ENCODE results near the gene NF1.
"Not testable (repeated sequence)": the region's sequence is repeated elsewhere in the genome, so short reads cannot be mapped to it uniquely, and the experiment has no call there.

Gene NF1

GRCh38 chr17:31254654-31255053, 159.9 kb downstream of the NF1 start:
- DNase-seq (ENCODE audit: low spot score) = no peak

- DNase-seq (ENCODE audit: low spot score) = no peak
Measured at GRCh38 chr17:31256936-31257335, 162.2 kb downstream of the NF1 start.

DNA sequence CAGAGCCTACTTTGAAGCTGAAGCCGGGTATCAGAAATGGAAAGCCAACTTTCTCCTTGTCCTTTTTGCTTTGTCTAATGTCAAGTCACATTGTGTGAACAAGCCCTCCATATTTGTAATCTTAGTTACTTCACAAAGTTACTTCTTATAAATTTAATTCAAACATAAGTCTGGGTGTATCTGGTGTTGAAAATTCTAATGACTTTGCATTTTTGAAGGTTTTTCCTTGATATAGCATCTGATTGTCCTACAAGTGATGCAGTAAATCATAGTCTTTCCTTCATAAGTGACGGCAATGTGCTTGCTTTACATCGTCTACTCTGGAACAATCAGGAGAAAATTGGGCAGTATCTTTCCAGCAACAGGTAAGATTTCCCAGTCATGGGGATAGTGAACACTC, 165.4 kb downstream of the NF1 start:
- DNase-seq (ENCODE audit: low spot score) = no peak

DNA sequence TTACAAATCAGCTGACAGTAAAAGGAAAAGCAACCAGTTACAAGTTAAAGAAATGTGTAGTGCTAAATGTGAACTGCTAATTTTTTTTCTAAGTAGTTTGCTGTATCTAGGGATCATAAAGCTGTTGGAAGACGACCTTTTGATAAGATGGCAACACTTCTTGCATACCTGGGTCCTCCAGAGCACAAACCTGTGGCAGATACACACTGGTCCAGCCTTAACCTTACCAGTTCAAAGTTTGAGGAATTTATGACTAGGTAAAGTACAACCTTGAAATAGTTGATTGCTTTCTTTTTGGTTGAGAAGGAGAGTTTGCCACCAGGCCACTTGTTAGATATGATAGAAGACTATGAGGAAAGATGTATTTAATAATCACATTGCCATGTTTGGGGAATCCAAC, 166.8 kb downstream of the NF1 start:
- no peak for DNase-seq (ENCODE audit: low spot score)

- DNase-seq (ENCODE audit: low spot score) = not testable (repeated sequence)
Measured at GRCh38 chr17:31262923-31263322, 168.1 kb downstream of the NF1 start.

DNA sequence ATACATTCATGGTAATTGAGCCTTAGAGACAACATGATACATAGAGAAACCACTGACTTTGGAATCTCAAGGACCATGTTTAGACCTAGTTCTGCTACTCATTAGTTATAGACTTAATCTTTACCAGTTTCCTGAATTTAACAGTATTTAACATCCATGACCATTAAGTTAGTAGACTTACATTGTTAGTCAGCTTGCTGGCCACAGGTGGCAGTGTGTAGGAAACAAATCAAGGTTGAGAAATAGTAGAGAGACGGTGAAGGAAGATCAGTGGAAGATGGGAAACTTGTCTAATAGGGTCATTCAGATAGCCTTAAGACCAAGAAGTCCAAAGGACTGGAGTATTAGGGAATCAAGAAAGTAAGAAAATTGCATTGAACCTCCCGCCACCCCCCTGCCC, 171.3 kb downstream of the NF1 start:
- no peak for DNase-seq (ENCODE audit: low spot score)

DNA sequence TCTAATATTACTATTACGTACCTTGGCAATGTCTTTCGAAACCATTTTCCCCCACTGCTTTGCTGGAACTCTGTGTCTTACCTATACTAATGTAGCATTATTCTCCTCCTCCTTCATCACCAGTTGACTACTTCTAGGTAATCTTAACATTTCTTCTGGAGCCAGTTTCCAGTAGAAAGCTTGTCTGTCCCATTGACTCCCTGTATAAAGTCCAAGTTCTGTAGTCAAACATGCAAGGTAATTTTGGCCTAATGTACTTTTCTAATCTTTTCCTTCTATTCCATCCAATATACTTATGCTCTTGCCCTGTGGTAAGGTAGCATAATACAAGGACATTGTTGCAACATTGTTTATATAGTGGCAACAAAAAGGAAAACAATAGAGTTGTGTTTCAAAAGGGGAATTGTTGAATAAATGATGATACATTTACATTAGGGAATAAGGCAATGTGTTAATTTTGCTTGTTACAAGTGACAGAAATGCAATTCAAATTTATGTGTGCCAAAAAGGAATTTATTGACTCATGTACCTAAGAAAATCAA, 174.3 kb downstream of the NF1 start:
- no peak for DNase-seq (ENCODE audit: low spot score)

- no peak for DNase-seq (ENCODE audit: low spot score)
Measured at GRCh38 chr17:31269578-31269983, 174.8 kb downstream of the NF1 start.

- DNase-seq (ENCODE audit: low spot score) = no peak
Measured at GRCh38 chr17:31272236-31272635, 177.5 kb downstream of the NF1 start.

GRCh38 chr17:31272803-31273202, 178.0 kb downstream of the NF1 start:
- no peak for DNase-seq (ENCODE audit: low spot score)

DNA sequence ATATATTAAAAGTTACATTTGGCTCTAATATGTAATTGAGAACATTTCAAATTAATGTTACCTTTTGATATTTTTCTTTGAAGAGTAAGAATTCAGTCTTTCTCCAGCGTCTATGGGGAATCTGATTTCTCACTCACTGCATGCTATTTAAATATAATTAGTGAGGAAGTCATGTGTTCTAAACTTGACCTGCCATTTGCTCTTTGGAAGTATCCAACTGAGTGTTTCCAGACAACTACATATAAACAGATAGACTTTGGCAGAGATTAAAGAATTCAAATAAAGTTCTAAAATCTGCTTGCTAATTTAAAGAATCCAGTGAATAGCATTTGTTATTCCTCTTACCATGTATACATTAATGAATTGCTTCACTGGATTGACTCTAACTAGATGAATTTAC, 178.7 kb downstream of the NF1 start:
- no peak for DNase-seq (ENCODE audit: low spot score)

DNA sequence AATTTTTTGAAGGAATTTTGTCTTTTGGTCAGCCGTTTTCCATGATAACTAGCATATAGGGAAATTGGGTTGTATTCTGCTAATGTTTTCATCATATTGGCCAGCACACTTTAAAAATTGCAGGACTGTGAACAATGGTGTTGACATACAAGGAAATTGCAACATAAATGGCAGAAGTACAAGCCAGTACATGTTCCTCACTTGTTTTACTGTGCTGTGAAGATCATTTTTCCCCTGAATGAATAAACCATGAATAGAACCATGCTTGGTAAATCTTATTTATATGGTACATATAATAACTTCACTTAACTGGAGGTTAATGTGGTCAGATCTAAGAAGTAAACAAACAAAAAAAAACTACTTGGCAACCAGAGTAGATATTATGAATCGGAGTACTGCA, 179.5 kb downstream of the NF1 start:
- no peak for DNase-seq (ENCODE audit: low spot score)

DNA sequence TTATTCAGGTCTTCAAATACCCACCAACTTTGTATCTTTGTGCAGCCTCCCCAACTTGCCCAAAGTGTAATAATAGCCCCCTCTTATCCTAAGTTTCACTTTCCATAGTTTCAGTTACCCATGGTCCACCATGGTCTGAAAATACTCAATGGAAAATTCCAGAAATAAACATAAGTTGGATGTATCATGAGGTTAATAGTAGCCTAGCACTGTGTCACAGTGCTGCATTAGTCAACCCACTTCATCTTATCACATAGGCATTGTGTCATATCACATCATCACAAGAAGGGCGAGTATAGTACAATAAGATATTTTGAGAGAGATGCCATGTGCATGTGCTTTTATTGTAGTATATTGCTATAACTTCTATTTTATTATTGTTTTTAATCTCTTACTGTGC, 180.3 kb downstream of the NF1 start:
- no peak for DNase-seq (ENCODE audit: low spot score)

DNA sequence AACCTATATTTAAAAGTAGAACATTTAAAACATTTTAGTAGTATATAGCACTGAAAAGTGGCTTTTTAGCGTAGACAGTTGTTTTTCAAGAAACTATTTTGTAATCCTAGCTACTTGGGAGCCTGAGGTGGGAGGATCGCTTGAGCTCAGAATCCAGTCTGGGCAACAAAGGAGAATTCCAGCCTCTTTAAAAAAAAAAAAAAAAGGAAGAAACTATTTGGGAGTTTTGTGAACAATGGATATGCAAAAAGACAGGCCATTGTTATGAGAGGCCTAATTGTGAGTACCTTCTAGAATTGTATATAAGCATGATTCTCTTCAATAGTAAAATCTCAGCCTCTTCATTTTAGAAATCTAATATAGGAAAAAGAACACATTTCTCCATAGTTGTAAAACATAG, 184.6 kb downstream of the NF1 start:
- no peak for DNase-seq (ENCODE audit: low spot score)

GRCh38 chr17:31281061-31281460, 186.3 kb downstream of the NF1 start:
- no peak for DNase-seq (ENCODE audit: low spot score)

DNA sequence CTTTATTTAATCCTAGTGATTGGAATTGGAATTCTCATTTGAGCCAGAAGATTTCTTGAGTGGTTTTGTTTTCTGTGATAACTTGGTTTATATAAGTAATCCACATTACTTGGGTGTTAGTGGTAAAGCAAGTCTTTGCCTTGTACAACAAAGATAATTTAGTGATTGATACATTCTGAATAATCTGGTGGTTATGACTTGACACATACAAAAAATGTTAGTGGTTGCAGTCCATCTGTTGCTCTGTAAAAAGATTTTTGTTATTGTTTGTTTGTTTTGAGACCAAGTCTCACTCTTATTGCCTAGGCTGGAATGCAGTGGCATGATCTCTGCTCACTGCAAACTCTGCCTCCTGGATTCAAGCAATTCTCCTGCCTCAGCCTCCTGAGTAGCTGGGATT, 189.1 kb downstream of the NF1 start:
- no peak for DNase-seq (ENCODE audit: low spot score)

- no peak for DNase-seq (ENCODE audit: low spot score)
Measured at GRCh38 chr17:31286587-31286986, 191.8 kb downstream of the NF1 start.

- DNase-seq (ENCODE audit: low spot score) = not testable (repeated sequence)
Measured at GRCh38 chr17:31287932-31288331, 193.2 kb downstream of the NF1 start.

GRCh38 chr17:31289790-31290189, 195.0 kb downstream of the NF1 start:
- no peak for DNase-seq (ENCODE audit: low spot score)

DNA sequence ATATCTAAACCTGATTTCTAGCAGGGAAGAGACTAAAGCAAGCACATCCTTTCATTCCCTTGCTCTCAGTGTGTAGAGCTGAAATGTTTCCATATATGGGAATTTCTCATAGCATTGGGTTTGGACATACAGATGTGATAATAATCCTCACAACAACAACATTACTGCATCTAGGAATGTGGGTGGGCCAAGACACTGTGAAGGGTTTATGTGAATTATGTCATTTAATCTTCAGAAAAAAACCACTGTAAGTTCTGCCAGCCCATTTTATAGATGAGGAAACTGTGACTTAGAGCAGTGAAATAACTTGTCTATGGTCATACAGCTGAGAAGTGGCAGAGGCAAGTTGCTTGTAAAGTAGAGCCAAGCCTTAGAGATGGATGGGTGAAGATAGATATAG, 197.0 kb downstream of the NF1 start:
- DNase-seq (ENCODE audit: low spot score) = no peak

GRCh38 chr17:31293581-31293980, 198.8 kb downstream of the NF1 start:
- DNase-seq (ENCODE audit: low spot score) = no peak

GRCh38 chr17:31294231-31294630, 199.5 kb downstream of the NF1 start:
- peak; percentile 58 for DNase-seq (ENCODE audit: low spot score)

DNA sequence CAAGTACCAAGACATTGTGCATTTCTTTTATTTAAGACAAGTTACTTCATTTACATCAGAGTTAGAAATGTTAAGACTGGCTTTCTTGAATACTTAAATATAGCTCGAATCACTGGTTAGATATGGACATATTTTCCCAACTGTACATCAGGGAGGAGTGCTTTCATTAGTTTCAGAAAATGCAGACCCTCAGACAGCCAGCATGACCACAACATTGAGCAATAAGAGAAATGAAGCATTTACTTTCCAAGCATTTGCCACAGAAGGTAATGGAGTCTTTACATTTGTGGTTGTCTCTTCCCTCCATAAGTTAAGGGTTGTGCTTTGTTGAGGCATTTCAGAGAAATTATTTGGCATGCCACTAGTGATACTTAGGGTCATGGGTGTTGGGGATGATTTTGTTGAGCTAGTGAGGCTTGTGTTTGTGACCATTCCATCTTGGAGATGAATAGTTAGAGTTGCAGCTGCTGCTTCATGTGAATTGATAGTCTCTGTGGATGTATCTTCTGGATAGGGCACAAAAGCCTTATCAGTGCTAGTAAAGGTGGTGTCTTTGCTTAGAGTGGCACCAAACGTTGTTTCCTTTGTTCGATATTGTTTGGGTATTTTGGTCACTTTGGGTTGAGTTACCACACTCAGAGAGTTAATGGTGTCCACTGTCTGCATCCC, 200.2 kb downstream of the NF1 start:
- no peak for DNase-seq (ENCODE audit: low spot score)

DNA sequence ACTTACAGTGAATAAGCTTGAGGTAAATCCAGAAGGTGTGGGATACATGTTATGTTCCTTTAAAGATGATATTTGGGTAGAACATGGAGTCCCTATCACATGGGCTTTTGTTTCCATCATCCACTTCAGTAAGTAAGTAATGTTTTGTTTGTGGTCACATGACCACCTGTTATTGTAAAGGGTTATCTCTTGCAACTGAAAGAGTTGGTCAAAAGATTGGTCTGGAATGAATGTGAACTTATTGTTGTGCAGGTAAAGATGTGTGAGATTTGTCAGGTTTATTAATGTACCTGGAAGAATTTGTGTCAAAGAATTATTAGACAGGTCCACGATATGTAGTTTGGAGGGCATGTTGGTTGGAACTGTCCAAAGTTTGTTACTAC, 200.7 kb downstream of the NF1 start:
- peak; percentile 32 for DNase-seq (ENCODE audit: low spot score)
